GM21717 (cell line): ENCODE measurements around the gene STK32C.

Source experiments
- ATAC-seq: cut with Tn5 transposase; IDR thresholded peaks from one replicate; pipeline ENCODE4 v1.9.1; 2021; ENCODE audit warnings: mild to moderate bottlenecking, moderate library complexity; ENCODE audit not compliant: unreplicated experiment

The STK32C gene

GRCh38 chr10:132236161-132236560 lies 71.6 kb downstream of the STK32C start:
- ATAC-seq = no peak

GRCh38 chr10:132234860-132235259 lies 72.9 kb downstream of the STK32C start:
- no peak for ATAC-seq

- ATAC-seq = no peak
Measured at GRCh38 chr10:132233501-132234085, 74.2 kb downstream of the STK32C start.

- ATAC-seq = no peak
Measured at GRCh38 chr10:132232981-132233380, 74.8 kb downstream of the STK32C start.

GRCh38 chr10:132232023-132232951 lies 75.5 kb downstream of the STK32C start:
- no peak for ATAC-seq

GRCh38 chr10:132231656-132232022 lies 76.1 kb downstream of the STK32C start:
- ATAC-seq = no peak

GRCh38 chr10:132230557-132231210 lies 77.1 kb downstream of the STK32C start:
- no peak for ATAC-seq

- ATAC-seq = no peak
Measured at GRCh38 chr10:132229834-132230556, 77.8 kb downstream of the STK32C start.

- ATAC-seq = no peak
Measured at GRCh38 chr10:132229096-132229495, 78.7 kb downstream of the STK32C start.

GRCh38 chr10:132228616-132229015 lies 79.1 kb downstream of the STK32C start:
- no peak for ATAC-seq

- no peak for ATAC-seq
Measured at GRCh38 chr10:132227851-132228390, 79.8 kb downstream of the STK32C start.

- no peak for ATAC-seq
Measured at GRCh38 chr10:132226586-132227405, 81.0 kb downstream of the STK32C start.

GRCh38 chr10:132225849-132226205 lies 81.9 kb downstream of the STK32C start:
- ATAC-seq = no peak

- ATAC-seq = no peak
Measured at GRCh38 chr10:132225073-132225848, 82.5 kb downstream of the STK32C start.

GRCh38 chr10:132224343-132225072 lies 83.2 kb downstream of the STK32C start:
- ATAC-seq = no peak

- no peak for ATAC-seq
Measured at GRCh38 chr10:132223611-132224342, 84.0 kb downstream of the STK32C start.

- ATAC-seq = peak; percentile 86
Measured at GRCh38 chr10:132223156-132223590, 84.6 kb downstream of the STK32C start.

GRCh38 chr10:132222726-132223125 lies 85.0 kb downstream of the STK32C start:
- ATAC-seq = no peak
